Measurements from ENCODE around the gene ISG15.

DNA sequence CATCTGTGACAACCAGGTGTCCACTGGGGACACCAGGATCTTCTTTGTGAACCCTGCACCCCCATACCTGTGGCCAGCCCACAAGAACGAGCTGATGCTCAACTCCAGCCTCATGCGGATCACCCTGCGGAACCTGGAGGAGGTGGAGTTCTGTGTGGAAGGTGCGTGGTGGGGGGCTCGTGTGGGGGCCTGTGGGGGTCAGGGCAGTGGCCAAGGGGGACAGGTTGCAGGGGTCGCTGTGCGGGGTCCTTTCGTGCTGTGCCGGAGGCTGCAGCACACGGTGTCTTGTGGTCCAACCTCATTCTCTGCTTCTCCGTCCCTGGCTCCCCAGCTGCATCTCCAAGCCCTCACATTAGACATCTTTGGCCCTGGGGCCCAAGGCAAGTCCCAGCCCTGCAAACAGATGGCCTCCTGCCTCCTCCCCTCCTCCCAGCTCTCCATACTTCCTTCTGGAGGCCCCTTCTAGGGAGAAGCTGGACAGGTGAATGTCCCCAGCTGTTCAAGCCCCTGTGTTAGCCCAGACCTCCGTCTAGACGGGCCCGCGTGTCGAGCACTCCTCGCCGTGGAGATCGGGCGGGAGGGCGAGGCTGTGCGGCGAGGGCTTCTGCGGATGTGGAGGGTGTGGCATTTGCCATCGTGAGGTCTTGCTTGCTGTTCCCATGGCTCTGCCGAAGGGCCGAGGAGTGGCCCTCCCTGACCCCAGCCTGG lies 9.2 kb downstream of the ISG15 start:
- TF ChIP-seq RFX5 (IDR thresholded peaks at IDR 0.05; ENCODE audit: low read depth, low read length) (no peak), PCBP1 (IDR thresholded peaks at IDR 0.05; ENCODE audit: borderline replicate concordance, low read depth, low read length) (no peak), ZBTB33 (CRISPR knock-in tag; IDR thresholded peaks at IDR 0.05) (no peak), ZNF44 (CRISPR knock-in tag; IDR thresholded peaks at IDR 0.05) (no peak), FOXK1 (CRISPR knock-in tag; IDR thresholded peaks at IDR 0.05; ENCODE audit: borderline replicate concordance, low read depth) (no peak), POLR2G (IDR thresholded peaks at IDR 0.05; ENCODE audit: low read depth, low read length) (no peak)

Measured in HepG2 (cell line).